T-helper 2 cell treated with Interferon-gamma antibody and Interleukin-4, amounts not matched to agents 5 μg/mL and 100 μg/mL, for 36 hours (primary cell): ENCODE results near the gene GRAMD4.

Experiments used
- DNase-seq: peaks from one replicate; pipeline ENCODE4 v3.0.0; 2021; ENCODE audit warnings: low spot score
- H3K27ac Mint-ChIP-seq: one replicate; pipeline ENCODE4 v1.8.0; 2021; ENCODE audit warnings: mild to moderate bottlenecking, mixed read lengths
- H3K27me3 Mint-ChIP-seq: one replicate; pipeline ENCODE4 v1.8.0; 2021; ENCODE audit warnings: low read depth, mixed read lengths
- H3K36me3 Mint-ChIP-seq: one replicate; pipeline ENCODE4 v1.8.0; 2021; ENCODE audit warnings: low read depth, mixed read lengths
- H3K4me1 Mint-ChIP-seq: one replicate; pipeline ENCODE4 v1.8.0; 2021; ENCODE audit warnings: low read depth, mixed read lengths
- H3K4me3 Mint-ChIP-seq: one replicate; pipeline ENCODE4 v1.8.0; 2022; ENCODE audit warnings: mild to moderate bottlenecking, moderate library complexity, mixed read lengths
- H3K9me3 Mint-ChIP-seq: one replicate; pipeline ENCODE4 v1.8.0; 2021; ENCODE audit warnings: mixed read lengths

Gene GRAMD4

GRCh38 chr22:46725096-46725495 is 104.9 kb downstream of the GRAMD4 start:
- H3K27me3 Mint-ChIP-seq = no peaks in the 10 kb centered on the region
- H3K27ac Mint-ChIP-seq = no peak overlapping the region
- no peak overlapping the region for H3K4me3 Mint-ChIP-seq
- no peaks in the 10 kb centered on the region for H3K9me3 Mint-ChIP-seq
- H3K36me3 Mint-ChIP-seq = peaks cover 24% of the 10 kb centered on the region
- DNase-seq = no peak
- peaks cover 2% of the 10 kb centered on the region for H3K4me1 Mint-ChIP-seq

- DNase-seq = no peak
- Mint-ChIP-seq H3K4me1 (peaks cover 5% of the 10 kb centered on the region), H3K9me3 (no peaks in the 10 kb centered on the region), H3K27ac (no peak overlapping the region), H3K4me3 (no peak overlapping the region), H3K36me3 (peaks cover 24% of the 10 kb centered on the region), H3K27me3 (no peaks in the 10 kb centered on the region)
Observed at GRCh38 chr22:46726066-46726985, 106.1 kb downstream of the GRAMD4 start.

- Mint-ChIP-seq H3K27ac (no peak overlapping the region), H3K9me3 (no peaks in the 10 kb centered on the region), H3K4me1 (peaks cover 11% of the 10 kb centered on the region), H3K4me3 (no peak overlapping the region), H3K36me3 (peaks cover 28% of the 10 kb centered on the region), H3K27me3 (no peaks in the 10 kb centered on the region)
- no peak for DNase-seq
Observed at GRCh38 chr22:46726986-46727317, 106.8 kb downstream of the GRAMD4 start.

DNA sequence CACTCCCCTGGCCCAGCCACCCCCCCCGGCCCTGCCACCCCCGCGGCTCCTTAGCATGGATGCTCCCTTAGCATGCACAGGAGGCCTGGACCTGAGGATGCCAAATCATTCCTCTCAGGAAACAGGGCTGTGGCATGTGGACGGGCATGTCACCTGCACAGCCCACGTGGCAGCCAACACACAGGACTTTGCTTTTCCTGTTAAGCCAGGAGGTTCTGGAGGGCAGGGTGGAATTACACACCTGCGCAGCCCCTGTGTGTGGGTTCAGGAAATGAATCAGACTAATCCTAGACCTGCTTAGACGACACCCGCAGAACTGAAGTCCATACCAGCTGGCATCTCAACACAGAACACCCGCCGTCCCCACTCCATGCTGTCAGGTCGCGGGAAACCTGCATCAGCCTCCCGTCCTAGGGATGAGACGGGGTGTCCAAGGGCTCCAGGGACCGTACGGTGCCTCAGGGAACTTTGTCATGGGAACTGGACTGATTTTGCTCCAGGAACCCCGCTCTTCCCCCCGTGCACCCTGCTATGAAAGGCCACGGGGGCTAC is 107.7 kb downstream of the GRAMD4 start:
- no peaks in the 10 kb centered on the region for H3K27me3 Mint-ChIP-seq
- H3K36me3 Mint-ChIP-seq = peaks cover 29% of the 10 kb centered on the region
- no peak for DNase-seq
- H3K4me1 Mint-ChIP-seq = peaks cover 11% of the 10 kb centered on the region
- no peak overlapping the region for H3K27ac Mint-ChIP-seq
- H3K9me3 Mint-ChIP-seq = no peaks in the 10 kb centered on the region
- no peak overlapping the region for H3K4me3 Mint-ChIP-seq

DNA sequence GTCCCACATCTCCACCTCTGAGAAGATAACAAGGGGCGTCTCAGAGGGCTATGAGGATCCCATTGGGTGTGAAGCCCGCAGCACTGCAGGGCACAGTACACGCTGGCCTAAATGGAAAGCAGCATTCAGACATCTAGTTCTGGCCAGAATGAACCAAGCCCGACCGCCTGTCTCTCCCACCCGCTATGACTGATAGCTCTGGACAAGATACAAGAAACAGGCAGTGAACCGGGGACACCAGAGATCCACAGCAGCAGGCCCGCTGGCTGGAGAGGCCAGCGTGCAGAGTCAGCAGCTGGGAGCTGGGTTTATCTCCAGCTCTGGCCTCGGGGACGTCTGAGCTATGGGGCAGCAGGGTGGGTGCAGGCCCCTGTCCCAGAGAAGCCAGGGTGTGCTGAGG is 108.3 kb downstream of the GRAMD4 start:
- H3K4me3 Mint-ChIP-seq = no peak overlapping the region
- H3K36me3 Mint-ChIP-seq = peaks cover 29% of the 10 kb centered on the region
- DNase-seq = no peak
- H3K27me3 Mint-ChIP-seq = no peaks in the 10 kb centered on the region
- no peaks in the 10 kb centered on the region for H3K9me3 Mint-ChIP-seq
- H3K27ac Mint-ChIP-seq = no peak overlapping the region
- peaks cover 11% of the 10 kb centered on the region for H3K4me1 Mint-ChIP-seq
